ENCODE measurements around the gene TLR9. TPM values are rescaled to one million over a fixed set of nuclear protein-coding genes. Genes with fewer than 3 reads are reported as not detected.

TLR9 gene
- total and polyA plus RNA-seq, 12 donors: under 0.01 to 0.61 (median 0.20) TPM; not detected in 5

GRCh38 chr3:52213005-52213404 lies 12.4 kb downstream of the TLR9 start:
- WGBS, 4 donors: 51 to 72% (median 58%) methylated on average over 8 of the region's 8 CpGs
- Histone ChIP-seq H3K4me3 (no peak overlapping the region), H3K36me3 (replicated peaks in 1 of 2) (peaks cover 0 to 76% of the 10 kb centered on the region in 2 donors), H3K4me1 (replicated peaks in 1 of 2) (peaks cover 3 to 45% of the 10 kb centered on the region in 2 donors), H3K27me3 (no peaks in the 10 kb centered on the region), H3K9me3 (replicated peaks in 1 of 3) (no peaks in the 10 kb centered on the region), H3K27ac (peak overlapping the region in 2 of 5 donors; percentile 21 to 65)
- TF ChIP-seq POLR2A (IDR thresholded peaks at IDR 0.05): no peak
- intact Hi-C loops (cut with DNase I): no loop called here
- DNase-seq: no peak

- Histone ChIP-seq H3K36me3 (replicated peaks in 1 of 2) (peaks cover 0 to 93% of the 10 kb centered on the region in 2 donors), H3K9me3 (replicated peaks in 1 of 3) (no peaks in the 10 kb centered on the region), H3K27me3 (no peaks in the 10 kb centered on the region), H3K4me3 (no peak overlapping the region), H3K4me1 (replicated peaks in 1 of 2) (peaks cover 0 to 42% of the 10 kb centered on the region in 2 donors), H3K27ac (peak overlapping the region in 2 of 5 donors; percentile 62 to 80)
- DNase-seq: peak in 1 of 7 donors; percentile 58
- intact Hi-C loops (cut with DNase I): no loop called here
- WGBS, 4 donors: 81 to 89% (median 86%) methylated on average over 8 to 18 of the region's 18 CpGs
- TF ChIP-seq CTCF (IDR thresholded peaks at IDR 0.05): no peak
- peak in 1 of 2 donors; percentile 21 for TF ChIP-seq POLR2A (IDR thresholded peaks at IDR 0.05)
Observed at GRCh38 chr3:52211268-52211891, 14.1 kb downstream of the TLR9 start.

- Histone ChIP-seq H3K4me1 (replicated peaks in 1 of 2) (peaks cover 0 to 47% of the 10 kb centered on the region in 2 donors), H3K36me3 (replicated peaks in 1 of 2) (peaks cover 0 to 100% of the 10 kb centered on the region in 2 donors), H3K9me3 (replicated peaks in 1 of 3) (no peaks in the 10 kb centered on the region), H3K27ac (peak overlapping the region in 2 of 5 donors; percentile 62 to 80), H3K4me3 (no peak overlapping the region), H3K27me3 (no peaks in the 10 kb centered on the region)
- intact Hi-C loops (cut with DNase I): no loop called here
- no peak for DNase-seq
- TF ChIP-seq POLR2A (IDR thresholded peaks at IDR 0.05) (peak in 1 of 2 donors; percentile 18), CTCF (IDR thresholded peaks at IDR 0.05) (no peak)
- 62 to 75% (median 70%) methylated on average over 6 of the region's 6 CpGs for WGBS, 4 donors
Observed at GRCh38 chr3:52210550-52211046, 14.8 kb downstream of the TLR9 start.

- TF ChIP-seq CTCF (IDR thresholded peaks at IDR 0.05): no peak
- TF ChIP-seq POLR2A (IDR thresholded peaks at IDR 0.05): no peak
- peak overlapping the region in 2 of 5 donors; percentile 62 to 80 for H3K27ac ChIP-seq
- intact Hi-C loops (cut with DNase I): no loop called here
- no peak for DNase-seq
- peaks cover 0 to 100% of the 10 kb centered on the region in 2 donors for H3K36me3 ChIP-seq (replicated peaks in 1 of 2)
- H3K4me1 ChIP-seq (replicated peaks in 1 of 2): peaks cover 0 to 53% of the 10 kb centered on the region in 2 donors
- H3K4me3 ChIP-seq: no peak overlapping the region
- H3K9me3 ChIP-seq (replicated peaks in 1 of 3): no peaks in the 10 kb centered on the region
- no peaks in the 10 kb centered on the region for H3K27me3 ChIP-seq
Observed at GRCh38 chr3:52210037-52210436, 15.4 kb downstream of the TLR9 start.
